MCF 10A (cell line): ENCODE measurements around the gene KREMEN1. TPM values are rescaled to one million over a fixed set of nuclear protein-coding genes. Genes with fewer than 3 reads are reported as not detected.

ENCODE experiments used
- BruUV-seq: library from RNA; stranded (reverse); fragments of 400-500 nt; replicated peaks from 2 replicates; lab custom pipeline; 2021; lab: Mats Ljungman, UMichigan
- CTCF ChIA-PET: fragments of 300-600 bp; sonication (Branson Sonifier 250); formaldehyde crosslinking; extraction: SDS; loops from one replicate; lab custom pipeline; 2021; ENCODE audit warnings: antibody characterized with exemption, inconsistent platforms; lab: Yijun Ruan, JAX
- POLR2A ChIA-PET: fragments of 300-600, 350-650 bp; sonication (Branson Sonifier 250); formaldehyde crosslinking; extraction: SDS; loops from one replicate; lab custom pipeline; 2020; ENCODE audit warnings: antibody characterized with exemption, inconsistent platforms; lab: Yijun Ruan, JAX
- DNase-seq: peaks from one replicate; pipeline ENCODE4 v3.0.0-alpha.2; 2018; ENCODE audit not compliant: unreplicated experiment
- H3K27ac Mint-ChIP-seq: one replicate; pipeline ENCODE4 v1.8.0; 2022; ENCODE audit warnings: mild to moderate bottlenecking, low read depth, mixed read lengths; ENCODE audit not compliant: unreplicated experiment
- H3K27me3 Mint-ChIP-seq: one replicate; pipeline ENCODE4 v1.8.0; 2022; ENCODE audit warnings: mixed read lengths; ENCODE audit not compliant: insufficient read depth, unreplicated experiment
- H3K36me3 Mint-ChIP-seq: one replicate; pipeline ENCODE4 v1.8.0; 2022; ENCODE audit warnings: mild to moderate bottlenecking, moderate library complexity, mixed read lengths; ENCODE audit not compliant: insufficient read depth, unreplicated experiment
- H3K4me1 Mint-ChIP-seq: one replicate; pipeline ENCODE4 v1.8.0; 2022; ENCODE audit warnings: mixed read lengths; ENCODE audit not compliant: insufficient read depth, unreplicated experiment
- H3K4me3 Mint-ChIP-seq: one replicate; pipeline ENCODE4 v1.8.0; 2022; ENCODE audit warnings: mild to moderate bottlenecking, moderate library complexity, mixed read lengths; ENCODE audit not compliant: unreplicated experiment
- H3K9me3 Mint-ChIP-seq: one replicate; pipeline ENCODE4 v1.8.0; 2022; ENCODE audit warnings: mixed read lengths; ENCODE audit not compliant: unreplicated experiment
- intact Hi-C: fragments of 100-400 bp; cut with micrococcal nuclease; formaldehyde crosslinking; loops from 2 replicates; pipeline ENCODE4 v1.14.1; 2022
- total RNA-seq: library from RNA; stranded (reverse); gene quantifications from 2 replicates; pipeline ENCODE4 v1.2.3, GENCODE V29; 2022
- TF ChIP-seq, protein P1 (sequence below): fragments of 200-600 bp; IDR thresholded peaks from one replicate; pipeline ENCODE4 v1.8.0; 2022; ENCODE audit warnings: antibody characterized with exemption, mild to moderate bottlenecking; ENCODE audit not compliant: unreplicated experiment

Gene KREMEN1
- total RNA-seq, 1 experiment from 2014 or later: 3.6 TPM

GRCh38 chr22:29202212-29203192 is 129.7 kb downstream of the KREMEN1 start:
- H3K27ac Mint-ChIP-seq: no peak overlapping the region
- H3K27me3 Mint-ChIP-seq: peaks cover 11% of the 10 kb centered on the region
- H3K36me3 Mint-ChIP-seq: no peaks in the 10 kb centered on the region
- no peaks in the 10 kb centered on the region for H3K9me3 Mint-ChIP-seq
- peak; percentile 21 for DNase-seq
- POLR2A ChIA-PET: no interaction called here
- BruUV-seq: no TSS peak
- intact Hi-C loops: loop anchor here (1.0 kb wide), 1 partner anchor 43 kb away; no protein-coding TSS in a partner anchor
- CTCF ChIA-PET: interaction anchor here (0.5 to 3.4 kb wide), 3 partner anchors 43 to 308 kb away, joined by 3 to 8 read pairs (median 5); no protein-coding TSS in a partner anchor
- peaks cover 6% of the 10 kb centered on the region for H3K4me1 Mint-ChIP-seq
- TF ChIP-seq, protein P1, sequence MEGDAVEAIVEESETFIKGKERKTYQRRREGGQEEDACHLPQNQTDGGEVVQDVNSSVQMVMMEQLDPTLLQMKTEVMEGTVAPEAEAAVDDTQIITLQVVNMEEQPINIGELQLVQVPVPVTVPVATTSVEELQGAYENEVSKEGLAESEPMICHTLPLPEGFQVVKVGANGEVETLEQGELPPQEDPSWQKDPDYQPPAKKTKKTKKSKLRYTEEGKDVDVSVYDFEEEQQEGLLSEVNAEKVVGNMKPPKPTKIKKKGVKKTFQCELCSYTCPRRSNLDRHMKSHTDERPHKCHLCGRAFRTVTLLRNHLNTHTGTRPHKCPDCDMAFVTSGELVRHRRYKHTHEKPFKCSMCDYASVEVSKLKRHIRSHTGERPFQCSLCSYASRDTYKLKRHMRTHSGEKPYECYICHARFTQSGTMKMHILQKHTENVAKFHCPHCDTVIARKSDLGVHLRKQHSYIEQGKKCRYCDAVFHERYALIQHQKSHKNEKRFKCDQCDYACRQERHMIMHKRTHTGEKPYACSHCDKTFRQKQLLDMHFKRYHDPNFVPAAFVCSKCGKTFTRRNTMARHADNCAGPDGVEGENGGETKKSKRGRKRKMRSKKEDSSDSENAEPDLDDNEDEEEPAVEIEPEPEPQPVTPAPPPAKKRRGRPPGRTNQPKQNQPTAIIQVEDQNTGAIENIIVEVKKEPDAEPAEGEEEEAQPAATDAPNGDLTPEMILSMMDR: peak; percentile 12
- H3K4me3 Mint-ChIP-seq: no peak overlapping the region

GRCh38 chr22:29203488-29204454 is 130.9 kb downstream of the KREMEN1 start:
- intact Hi-C loops: no loop called here
- DNase-seq: no peak
- Mint-ChIP-seq H3K4me3 (no peak overlapping the region), H3K9me3 (no peaks in the 10 kb centered on the region), H3K27ac (no peak overlapping the region), H3K4me1 (peaks cover 6% of the 10 kb centered on the region), H3K27me3 (peaks cover 11% of the 10 kb centered on the region), H3K36me3 (no peaks in the 10 kb centered on the region)
- POLR2A ChIA-PET: interaction anchor here (0.7 kb wide), 1 partner anchor 39 kb away, joined by 4 read pairs; no protein-coding TSS in a partner anchor
- BruUV-seq: no TSS peak
- TF ChIP-seq, protein P1: no peak
- CTCF ChIA-PET: interaction anchor here (0.7 to 3.4 kb wide), 4 partner anchors 29 to 309 kb away, joined by 3 to 8 read pairs (median 5); no protein-coding TSS in a partner anchor

GRCh38 chr22:29204455-29205183 is 131.8 kb downstream of the KREMEN1 start:
- Mint-ChIP-seq H3K27ac (no peak overlapping the region), H3K36me3 (peaks cover 5% of the 10 kb centered on the region), H3K4me1 (peaks cover 9% of the 10 kb centered on the region), H3K4me3 (no peak overlapping the region), H3K9me3 (no peaks in the 10 kb centered on the region), H3K27me3 (peaks cover 11% of the 10 kb centered on the region)
- TF ChIP-seq, protein P1: no peak
- intact Hi-C loops: no loop called here
- BruUV-seq: no TSS peak
- ChIA-PET POLR2A (interaction anchor here (0.7 kb wide), 1 partner anchor 38 kb away, joined by 4 read pairs; no protein-coding TSS in a partner anchor), CTCF (interaction anchor here (0.8 to 3.4 kb wide), 3 partner anchors 28 to 64 kb away, joined by 3 to 8 read pairs (median 7); no protein-coding TSS in a partner anchor)
- no peak for DNase-seq
